ENCODE data around the gene HNRNPL.
"Not testable (repeated sequence)": the region's sequence is repeated elsewhere in the genome, so short reads cannot be mapped to it uniquely, and the experiment has no call there.

Gene HNRNPL

DNA sequence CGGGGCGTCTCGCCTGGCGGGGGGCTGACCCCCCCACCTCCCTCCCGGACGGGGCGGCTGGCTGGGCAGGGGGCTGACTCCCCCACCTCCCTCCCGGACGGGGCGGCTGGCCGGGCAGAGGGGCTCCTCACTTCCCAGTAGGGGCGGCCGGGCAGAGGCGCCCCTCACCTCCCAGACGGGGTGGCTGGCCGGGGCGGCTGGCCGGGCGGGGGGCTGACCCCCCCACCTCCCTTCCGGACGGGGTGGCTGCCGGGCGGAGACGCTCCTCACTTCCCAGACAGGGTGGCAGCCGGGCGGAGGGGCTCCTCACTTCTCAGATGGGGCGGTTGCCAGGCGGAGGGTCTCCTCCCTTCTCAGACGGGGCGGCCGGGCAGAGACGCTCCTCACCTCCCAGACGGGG lies 52.0 kb downstream of the HNRNPL start:
- not testable (repeated sequence) for DNase-seq

DNA sequence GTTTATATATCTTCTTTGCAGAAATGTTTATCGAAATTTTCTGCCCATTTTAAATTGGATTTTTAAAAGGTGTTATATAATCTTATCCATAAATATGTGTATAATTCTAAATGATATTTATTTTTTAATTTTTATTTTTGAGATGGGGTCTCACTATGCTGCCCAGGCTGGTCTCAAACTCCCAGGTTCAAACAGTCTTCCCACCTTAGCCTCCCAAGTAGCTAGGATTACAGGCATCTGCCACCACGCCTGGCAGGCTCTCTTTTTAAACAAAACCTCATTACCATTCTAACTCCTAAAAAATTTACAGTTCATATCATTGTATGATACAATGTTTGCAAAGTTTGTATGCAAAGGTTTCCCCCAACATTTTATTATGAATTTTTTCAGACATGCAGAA lies 53.6 kb downstream of the HNRNPL start:
- DNase-seq, result no peak

DNA sequence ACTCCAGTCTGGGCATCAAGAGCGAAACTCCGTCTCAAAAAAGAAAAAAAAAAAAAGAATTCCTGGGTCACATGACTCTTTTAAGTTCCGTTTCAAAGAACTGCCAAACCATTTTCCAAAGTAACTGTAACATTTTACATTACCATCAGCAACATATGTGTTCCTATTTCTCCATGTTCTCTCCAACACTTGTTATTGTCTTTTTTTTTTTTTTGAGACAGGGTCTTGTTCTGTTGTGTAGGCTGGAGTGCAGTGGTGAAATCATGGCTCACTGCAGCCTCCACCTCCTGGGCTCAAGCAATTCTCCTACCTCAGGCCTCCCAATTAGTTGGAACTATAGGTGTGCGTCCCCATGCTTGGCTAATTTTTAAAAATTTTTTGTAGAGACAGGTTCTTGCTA lies 54.2 kb downstream of the HNRNPL start:
- DNase-seq, result no peak

DNA sequence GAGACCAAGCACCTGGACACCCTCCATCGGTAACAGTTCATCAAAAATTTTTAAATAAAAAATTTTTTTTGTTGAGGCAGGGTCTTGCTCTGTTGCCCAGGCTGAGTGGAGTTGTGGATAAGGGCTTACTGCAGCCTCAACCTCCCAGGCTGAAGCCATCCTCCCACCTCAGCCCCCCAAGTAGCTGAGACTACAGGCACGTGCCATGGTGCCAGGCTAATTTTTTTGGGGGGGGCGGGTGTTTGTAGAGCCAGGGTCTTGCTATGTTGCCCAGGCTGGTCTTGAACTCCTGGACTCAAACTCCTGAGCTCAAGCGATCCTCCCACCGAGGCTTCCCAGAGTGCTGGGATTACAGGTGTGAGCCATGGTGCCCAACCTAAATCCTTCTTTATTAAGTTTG lies 56.1 kb downstream of the HNRNPL start:
- no peak for DNase-seq

DNA sequence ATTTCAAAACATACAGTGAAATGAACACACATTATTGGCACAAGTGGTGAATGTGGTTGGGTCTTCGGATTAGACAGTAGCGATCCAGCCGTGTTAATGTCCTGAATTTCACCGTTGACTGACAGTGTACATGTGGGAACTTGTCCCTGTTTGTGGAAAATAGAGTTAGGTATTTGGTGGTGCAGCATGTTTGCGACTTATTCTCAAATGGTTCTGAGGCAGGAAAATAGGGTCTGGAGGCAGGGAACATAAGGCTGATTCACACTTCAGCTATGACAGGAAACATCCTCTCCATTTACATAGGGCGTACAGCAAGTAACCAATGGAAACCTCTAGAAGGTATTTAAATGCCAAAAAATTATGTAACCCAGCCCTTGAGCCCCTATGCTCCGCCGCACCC lies 56.6 kb downstream of the HNRNPL start:
- no peak for DNase-seq

DNA sequence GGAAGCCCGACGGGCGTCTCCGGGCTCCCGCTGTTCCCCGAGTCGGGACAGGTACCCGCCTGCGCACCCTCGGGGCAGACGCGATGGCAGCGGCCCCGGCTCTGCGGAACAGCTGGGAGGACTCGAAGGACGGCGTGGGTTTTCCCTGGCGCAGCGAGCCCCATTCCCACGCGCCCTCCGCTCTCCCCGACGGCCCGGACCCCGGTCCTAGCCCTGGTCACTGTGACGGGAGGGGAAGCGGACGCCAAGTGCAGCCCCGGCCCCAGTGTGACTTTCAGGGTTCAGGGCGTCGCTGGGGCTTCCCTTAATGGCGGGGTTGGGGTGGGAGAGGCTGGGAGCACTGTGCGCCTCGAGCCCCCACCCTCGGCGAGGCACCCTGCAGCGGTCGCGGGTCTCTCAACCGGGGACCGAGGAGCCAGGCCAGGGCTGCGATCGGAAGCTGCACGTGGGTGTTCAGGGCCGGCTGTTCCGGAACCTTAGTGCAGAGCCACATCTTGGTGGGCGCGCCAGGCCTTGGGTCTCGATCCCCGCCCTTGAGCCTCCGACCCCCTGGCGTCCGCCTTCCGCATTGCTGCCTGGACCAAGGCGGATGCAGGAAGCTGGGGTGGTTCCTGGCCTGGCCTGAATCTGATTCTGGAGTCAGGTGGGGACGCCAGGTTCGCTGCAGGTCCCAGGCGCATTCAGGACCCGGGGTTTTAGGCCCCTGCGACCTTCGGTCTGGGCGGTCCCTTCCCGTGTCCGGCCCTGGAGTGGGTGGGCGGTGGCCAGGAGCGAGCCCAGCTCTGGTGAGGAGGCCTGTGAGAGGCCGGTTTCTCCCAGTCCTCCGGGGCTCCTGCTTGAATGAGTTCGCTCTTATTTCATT lies 57.3 kb downstream of the HNRNPL start:
- no peak for DNase-seq

DNA sequence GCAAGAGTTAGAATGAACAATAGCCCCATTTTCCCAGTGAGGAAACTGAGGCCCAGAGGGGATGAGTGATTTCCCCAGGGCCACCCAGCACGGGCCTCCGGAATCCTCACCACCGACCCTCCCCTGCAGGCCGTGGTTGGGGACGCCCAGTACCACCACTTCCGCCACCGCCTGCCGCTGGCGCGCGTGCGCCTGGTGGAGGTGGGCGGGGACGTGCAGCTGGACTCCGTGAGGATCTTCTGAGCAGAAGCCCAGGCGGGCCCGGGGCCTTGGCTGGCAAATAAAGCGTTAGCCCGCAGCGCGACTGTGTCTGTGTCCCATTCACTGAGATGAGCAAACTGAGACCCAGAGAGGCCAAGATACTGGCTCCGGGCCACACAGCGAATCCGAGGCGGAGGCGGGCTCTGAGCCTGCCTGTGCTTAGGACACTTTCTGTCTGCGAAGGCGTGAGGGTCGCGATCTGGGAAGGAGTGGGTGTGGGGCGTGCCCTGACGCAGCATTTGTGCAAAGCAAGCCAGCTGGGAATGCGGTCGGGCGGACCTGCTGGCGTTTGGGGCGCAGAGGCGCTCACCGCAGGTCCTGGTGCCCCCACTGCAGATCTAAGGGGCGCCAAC lies 58.2 kb downstream of the HNRNPL start:
- DNase-seq, result not testable (repeated sequence)

DNA sequence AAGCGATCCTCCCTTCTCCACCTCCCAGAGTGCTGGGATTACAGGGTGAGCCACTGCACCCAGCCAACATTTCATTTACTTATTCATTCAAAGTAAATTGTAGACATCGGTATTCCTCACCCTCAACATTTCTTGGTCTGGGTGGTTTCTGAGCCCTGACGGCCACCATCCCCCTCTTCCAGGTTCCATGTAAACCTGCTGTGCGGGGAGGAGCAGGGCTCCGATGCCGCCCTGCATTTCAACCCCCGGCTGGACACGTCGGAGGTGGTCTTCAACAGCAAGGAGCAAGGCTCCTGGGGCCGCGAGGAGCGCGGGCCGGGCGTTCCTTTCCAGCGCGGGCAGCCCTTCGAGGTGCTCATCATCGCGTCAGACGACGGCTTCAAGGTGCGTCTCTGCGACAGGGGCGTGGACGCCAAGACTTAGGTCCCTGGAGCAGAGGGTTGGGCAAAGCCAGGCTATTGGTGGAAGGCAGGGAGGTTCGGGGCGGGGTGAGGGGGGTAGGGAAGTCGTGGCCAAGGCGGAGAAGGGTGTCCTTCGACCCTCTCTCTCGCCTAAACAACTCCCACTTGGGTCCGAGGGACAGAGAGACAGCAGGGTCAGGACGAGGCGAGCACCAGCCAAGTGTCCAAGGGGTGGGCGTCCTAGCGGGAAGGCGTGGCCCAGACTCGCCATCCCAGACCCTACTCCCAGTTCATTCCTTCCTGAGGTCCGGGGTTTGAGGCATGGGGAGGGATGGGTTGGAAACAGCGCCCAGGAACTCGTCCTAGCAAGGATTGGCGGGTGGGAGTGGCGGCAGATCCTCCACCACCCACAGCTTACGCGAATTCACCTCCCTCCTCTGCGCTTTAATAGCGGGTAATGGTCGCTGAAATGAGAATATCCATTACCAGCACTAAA lies 59.0 kb downstream of the HNRNPL start:
- DNase-seq, result not testable (repeated sequence)

DNA sequence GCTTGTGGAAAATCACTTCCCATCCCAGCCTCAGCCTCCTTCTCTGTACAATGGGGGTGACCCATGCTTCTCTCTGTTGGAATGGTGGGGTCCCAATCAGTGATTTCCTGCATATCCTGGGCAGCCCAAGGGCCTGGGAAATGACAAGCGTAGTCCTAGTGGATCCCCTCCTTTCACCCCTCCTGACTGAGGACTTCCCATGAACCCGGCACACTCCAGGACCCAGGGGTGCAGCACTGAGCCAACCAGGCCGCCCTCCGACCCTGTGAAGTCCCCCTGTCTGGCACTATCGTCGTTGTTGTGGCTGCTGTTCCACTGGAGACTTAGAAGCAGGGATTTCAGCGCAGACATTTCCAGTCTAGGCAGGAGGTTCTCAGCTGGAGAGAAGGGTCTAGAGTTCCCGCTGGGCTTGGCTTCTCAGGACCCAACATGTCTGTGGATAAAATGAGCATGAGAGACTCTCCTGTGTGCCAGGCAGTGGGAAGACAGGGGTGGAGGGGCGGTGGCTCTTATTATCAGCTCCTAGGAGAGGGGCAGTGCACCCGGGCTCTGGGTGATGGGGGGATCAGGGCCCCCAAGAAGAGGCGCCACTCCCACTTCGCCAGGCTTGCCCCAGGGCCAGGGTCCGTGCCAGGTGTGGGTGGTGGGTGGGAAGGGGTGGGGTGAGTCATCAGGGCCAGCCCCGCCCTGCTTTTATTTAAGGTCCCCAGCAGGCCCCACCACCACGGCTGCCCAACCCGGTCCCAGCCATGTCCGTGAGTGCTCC lies 61.1 kb downstream of the HNRNPL start, which contains the start of gene LGALS7B:
TSS of gene LGALS7B (plus strand) at position 723 of the 766 bp plus-strand sequence. CDS start at position 750, 27 bp downstream.
- no peak for DNase-seq

DNA sequence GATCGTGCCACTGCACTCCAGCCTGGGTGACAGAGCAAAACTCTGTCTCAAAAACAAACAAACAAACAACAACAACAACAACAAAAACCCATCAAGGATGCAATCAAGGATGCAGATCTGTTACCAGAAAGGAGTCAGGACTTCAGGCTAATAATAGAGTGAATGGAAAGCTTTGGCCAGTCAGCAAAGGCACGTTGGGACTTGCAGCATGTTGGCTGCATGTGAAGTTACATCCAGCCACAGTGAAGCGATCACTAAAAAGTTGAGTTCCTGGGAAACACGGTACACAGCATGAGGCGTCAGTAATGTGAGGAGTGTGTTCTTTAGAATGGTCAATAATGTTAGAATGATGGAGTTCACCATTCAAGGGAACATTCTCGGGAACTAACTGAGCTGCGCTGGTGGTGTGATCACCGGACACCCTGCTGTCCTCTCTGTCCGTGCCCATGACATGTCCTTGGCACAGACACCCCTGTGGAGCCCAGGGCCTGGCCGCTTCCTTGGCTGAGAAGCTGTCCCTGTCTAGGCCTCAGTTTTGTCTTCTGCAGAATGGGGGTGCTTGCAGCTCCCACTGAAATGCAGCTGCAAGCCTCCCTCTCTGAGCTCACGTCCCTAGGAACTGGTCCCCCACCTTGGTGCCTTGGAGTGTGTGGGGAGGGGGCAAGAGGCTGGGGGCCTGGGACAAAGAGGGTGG lies 63.1 kb downstream of the HNRNPL start:
- DNase-seq, result no peak

Data from cerebellar nuclear complex (tissue), 1 donor.